Neural cell (in vitro differentiated cells): ENCODE measurements around the gene ATXN7L3. TPM values are rescaled to one million over a fixed set of nuclear protein-coding genes. Genes with fewer than 3 reads are reported as not detected.

Experiments
- H2AFZ ChIP-seq: fragments of 200-600, 300-800 bp; sonication (generic), shearing (Covaris generic); 2 replicates; pipeline ENCODE4 v1.6.0; 2014; ENCODE audit warnings: low read depth, mild to moderate bottlenecking, antibody characterized with exemption, low read length, moderate library complexity
- H3F3A ChIP-seq: fragments of 200-600 bp; shearing (Covaris generic); 2 replicates; pipeline ENCODE4 v1.6.1; 2016; ENCODE audit warnings: mild to moderate bottlenecking, moderate library complexity, mixed read lengths, antibody characterized with exemption, low read length; ENCODE audit not compliant: insufficient read depth, poor library complexity, severe bottlenecking
- H3K27ac ChIP-seq: fragments of 200-600, 300-800 bp; sonication (generic), shearing (Covaris generic); 2 replicates; pipeline ENCODE4 v1.5.1; 2014; ENCODE audit warnings: mild to moderate bottlenecking, low read length, moderate library complexity
- H3K27me3 ChIP-seq: fragments of 300-800, 200-600 bp; sonication (generic), shearing (Covaris generic); 2 replicates; pipeline ENCODE4 v1.6.0; 2014; ENCODE audit warnings: mild to moderate bottlenecking, low read depth, low read length, moderate library complexity; ENCODE audit not compliant: insufficient read depth
- H3K36me3 ChIP-seq: fragments of 300-800, 200-600 bp; sonication (generic), shearing (Covaris generic); 2 replicates; pipeline ENCODE4 v1.5.1; 2014; ENCODE audit warnings: mild to moderate bottlenecking, antibody characterized with exemption, low read length, moderate library complexity; ENCODE audit not compliant: insufficient read depth
- H3K4me2 ChIP-seq: fragments of 300-800, 200-600 bp; sonication (generic), shearing (Covaris generic); 2 replicates; pipeline ENCODE4 v1.6.0; 2014; ENCODE audit warnings: mild to moderate bottlenecking, low read length
- H3K4me3 ChIP-seq: fragments of 300-800, 200-600 bp; sonication (generic), shearing (Covaris generic); 2 replicates; pipeline ENCODE4 v1.5.1; 2014; ENCODE audit warnings: mild to moderate bottlenecking, low read length, moderate library complexity
- H3K79me2 ChIP-seq: fragments of 200-600 bp; shearing (Covaris generic); replicated peaks from 2 replicates; pipeline ENCODE4 v1.6.0; 2014; ENCODE audit warnings: mild to moderate bottlenecking, low read length, moderate library complexity; ENCODE audit not compliant: insufficient read depth
- H3K9ac ChIP-seq: fragments of 300-800, 200-600 bp; sonication (generic), shearing (Covaris generic); 2 replicates; pipeline ENCODE4 v1.6.1; 2016; ENCODE audit warnings: mild to moderate bottlenecking, low read length, mixed read lengths
- H3K9me2 ChIP-seq: fragments of 200-600 bp; shearing (Covaris generic); 2 replicates; pipeline ENCODE4 v1.6.1; 2016; ENCODE audit warnings: mild to moderate bottlenecking, low read length, mixed read lengths; ENCODE audit not compliant: insufficient read depth
- H3K9me3 ChIP-seq: fragments of 200-600, 300-800 bp; sonication (generic), shearing (Covaris generic); 2 replicates; pipeline ENCODE4 v1.6.1; 2016; ENCODE audit warnings: mild to moderate bottlenecking, mixed run types, low read length, moderate library complexity, mixed read lengths
- H4K20me1 ChIP-seq: fragments of 200-600 bp; shearing (Covaris generic); 2 replicates; pipeline ENCODE4 v1.6.1; 2016; ENCODE audit warnings: mild to moderate bottlenecking, mixed run types; ENCODE audit not compliant: insufficient read depth
- CTCF ChIP-seq: fragments of 450-650 bp; IDR thresholded peaks from 2 replicates; pipeline ENCODE4 v1.5.1; 2014; ENCODE audit warnings: antibody characterized with exemption, mild to moderate bottlenecking, moderate library complexity; ENCODE audit not compliant: poor library complexity, severe bottlenecking
- EP300 ChIP-seq: fragments of 450-650 bp; conservative IDR thresholded peaks from 2 replicates; pipeline ENCODE4 v1.6.1; 2014; ENCODE audit warnings: antibody characterized with exemption, mild to moderate bottlenecking, moderate library complexity; ENCODE audit not compliant: poor library complexity, severe bottlenecking
- EZH2 ChIP-seq: fragments of 200-600, 300-800 bp; shearing (Covaris generic), sonication (generic); IDR thresholded peaks from 2 replicates; pipeline ENCODE4 v1.6.1; 2014; ENCODE audit warnings: antibody characterized with exemption, low read length, borderline replicate concordance, mild to moderate bottlenecking; ENCODE audit not compliant: insufficient read depth, poor library complexity, severe bottlenecking
- MXI1 ChIP-seq: fragments of 450-650 bp; conservative IDR thresholded peaks from 2 replicates; pipeline ENCODE4 v1.6.1; 2014; ENCODE audit warnings: antibody characterized with exemption, mild to moderate bottlenecking; ENCODE audit not compliant: poor library complexity, severe bottlenecking
- POLR2AphosphoS5 ChIP-seq: IDR thresholded peaks from 2 replicates; pipeline ENCODE4 v1.6.1; 2012
- RAD21 ChIP-seq: fragments of 450-650 bp; conservative IDR thresholded peaks from 2 replicates; pipeline ENCODE4 v1.6.1; 2014; ENCODE audit warnings: antibody characterized with exemption, mild to moderate bottlenecking, moderate library complexity
- REST ChIP-seq: IDR thresholded peaks from 2 replicates; pipeline ENCODE4 v1.6.1; 2012; ENCODE audit warnings: borderline replicate concordance
- SMC3 ChIP-seq: fragments of 450-650 bp; conservative IDR thresholded peaks from 2 replicates; pipeline ENCODE4 v1.6.1; 2014; ENCODE audit warnings: antibody characterized with exemption, mild to moderate bottlenecking, moderate library complexity; ENCODE audit not compliant: poor library complexity
- TAF1 ChIP-seq: IDR thresholded peaks from 2 replicates; pipeline ENCODE4 v1.6.1; 2012; ENCODE audit warnings: low read depth
- polyA plus RNA-seq: library from polyadenylated mRNA; depleted of rRNA; stranded (reverse); fragments of >200 nt; gene quantifications from 2 replicates; pipeline ENCODE4 v1.2.3, GENCODE V29; 2014

The ATXN7L3 gene
- polyA plus RNA-seq, 1 donor from 2014 or later = 97.2 TPM

GRCh38 chr17:44213403-44214229 is 13.9 kb upstream of the ATXN7L3 start:
- no peaks in the 10 kb centered on the region for H3F3A ChIP-seq
- H3K27me3 ChIP-seq = no peaks in the 10 kb centered on the region
- H3K9me2 ChIP-seq = no peaks in the 10 kb centered on the region
- H2AFZ ChIP-seq = no peak overlapping the region
- H3K27ac ChIP-seq = no peak overlapping the region
- TF ChIP-seq CTCF (no peak), POLR2AphosphoS5 (no peak), RAD21 (no peak), TAF1 (no peak), MXI1 (no peak), EP300 (no peak), SMC3 (no peak), EZH2 (no peak), REST (no peak)
- no peaks in the 10 kb centered on the region for H3K9me3 ChIP-seq
- H3K4me2 ChIP-seq = no peak overlapping the region
- H3K36me3 ChIP-seq = peaks cover 19% of the 10 kb centered on the region
- H4K20me1 ChIP-seq = peaks cover 24% of the 10 kb centered on the region
- no peak overlapping the region for H3K9ac ChIP-seq
- H3K79me2 ChIP-seq = peaks cover 25% of the 10 kb centered on the region
- no peak overlapping the region for H3K4me3 ChIP-seq

DNA sequence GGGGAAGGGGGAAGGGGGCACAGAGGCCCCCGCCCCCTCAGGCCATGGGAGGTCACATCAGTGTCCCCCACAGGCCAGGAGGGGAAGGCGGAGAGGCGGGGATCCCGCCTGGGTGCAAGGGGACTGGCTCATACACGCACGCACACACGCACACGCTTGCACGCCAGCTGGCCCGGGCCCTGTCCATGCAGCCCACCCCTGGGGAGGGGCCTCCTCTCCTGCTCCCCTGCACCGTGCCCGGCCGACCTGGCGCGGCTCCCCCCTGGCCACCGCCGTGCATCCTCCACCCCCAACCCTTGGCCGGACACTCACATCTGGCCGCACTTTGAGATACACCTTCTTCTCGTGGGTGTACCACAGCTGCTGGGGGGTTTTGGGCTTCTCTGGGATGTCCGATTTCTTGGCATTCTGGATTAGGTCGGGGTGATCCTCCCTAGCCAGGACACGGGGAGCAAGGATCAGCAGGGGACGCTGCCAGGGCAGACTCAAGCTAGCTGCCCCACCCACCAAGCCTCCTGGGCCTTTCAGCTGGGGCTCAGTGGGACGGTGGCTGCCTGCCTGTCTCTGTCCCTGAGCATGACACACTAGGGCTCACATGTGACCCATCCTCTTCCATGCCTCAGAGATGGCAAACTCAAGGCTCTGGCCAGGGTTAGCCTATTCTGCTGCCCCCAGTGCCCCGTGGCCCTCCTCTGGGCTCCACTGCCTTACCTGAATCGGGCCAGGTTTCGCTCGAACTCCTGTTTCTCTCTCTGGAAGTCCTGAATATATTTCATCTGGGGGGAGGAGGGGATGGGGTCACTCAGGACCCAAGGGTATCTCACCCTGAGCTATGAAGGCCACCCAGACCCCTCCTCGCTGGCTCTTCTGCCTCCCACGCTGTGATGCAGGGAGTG is 13.1 kb upstream of the ATXN7L3 start:
- Histone ChIP-seq H3K4me3 (no peak overlapping the region), H3K79me2 (peaks cover 20% of the 10 kb centered on the region), H3K4me2 (no peak overlapping the region), H3K27me3 (no peaks in the 10 kb centered on the region), H3K9ac (no peak overlapping the region), H4K20me1 (peaks cover 18% of the 10 kb centered on the region), H3K27ac (no peak overlapping the region), H3K36me3 (peaks cover 19% of the 10 kb centered on the region), H2AFZ (no peak overlapping the region), H3F3A (no peaks in the 10 kb centered on the region), H3K9me3 (no peaks in the 10 kb centered on the region), H3K9me2 (no peaks in the 10 kb centered on the region)
- TF ChIP-seq RAD21 = no peak
